GM18498 (cell line): Measurements from ENCODE around the gene ZNF277.

Experiments used
- ATAC-seq: cut with Tn5 transposase; IDR thresholded peaks from one replicate; pipeline ENCODE4 v1.9.1; 2021; ENCODE audit warnings: mild to moderate bottlenecking, moderate library complexity; ENCODE audit not compliant: unreplicated experiment

ZNF277 gene

GRCh38 chr7:112206238-112206990 lies at the start of gene ZNF277, which contains the start of gene DOCK4:
Gene ZNF277 (plus strand): TSS chr7:112206695. CDS start chr7:112206717, 22 bp downstream.
Gene DOCK4 (minus strand): TSS chr7:112206399. CDS start chr7:112206138, 261 bp downstream.
- ATAC-seq = peak; percentile 95

DNA sequence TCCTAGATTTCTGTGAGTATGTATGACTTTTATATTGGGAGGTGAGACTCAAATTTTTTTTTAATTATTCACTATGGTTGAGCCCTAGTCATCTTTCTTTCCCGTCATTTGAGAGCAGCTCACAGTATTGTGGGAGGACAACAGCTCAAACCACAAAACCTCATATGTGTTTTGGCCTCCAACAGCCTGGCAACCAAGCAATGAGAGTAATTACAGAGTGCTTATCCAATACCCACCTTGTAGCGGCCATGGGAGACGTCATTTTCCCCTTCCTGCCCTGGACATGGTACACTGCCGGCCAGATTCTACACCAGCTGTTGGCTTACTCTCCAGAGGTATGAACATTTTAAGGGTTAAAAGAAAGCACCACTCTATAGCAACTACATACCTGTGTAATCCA lies 49.4 kb upstream of the ZNF277 start:
- ATAC-seq = no peak

GRCh38 chr7:112159351-112159750 lies 47.1 kb upstream of the ZNF277 start:
- ATAC-seq = no peak

DNA sequence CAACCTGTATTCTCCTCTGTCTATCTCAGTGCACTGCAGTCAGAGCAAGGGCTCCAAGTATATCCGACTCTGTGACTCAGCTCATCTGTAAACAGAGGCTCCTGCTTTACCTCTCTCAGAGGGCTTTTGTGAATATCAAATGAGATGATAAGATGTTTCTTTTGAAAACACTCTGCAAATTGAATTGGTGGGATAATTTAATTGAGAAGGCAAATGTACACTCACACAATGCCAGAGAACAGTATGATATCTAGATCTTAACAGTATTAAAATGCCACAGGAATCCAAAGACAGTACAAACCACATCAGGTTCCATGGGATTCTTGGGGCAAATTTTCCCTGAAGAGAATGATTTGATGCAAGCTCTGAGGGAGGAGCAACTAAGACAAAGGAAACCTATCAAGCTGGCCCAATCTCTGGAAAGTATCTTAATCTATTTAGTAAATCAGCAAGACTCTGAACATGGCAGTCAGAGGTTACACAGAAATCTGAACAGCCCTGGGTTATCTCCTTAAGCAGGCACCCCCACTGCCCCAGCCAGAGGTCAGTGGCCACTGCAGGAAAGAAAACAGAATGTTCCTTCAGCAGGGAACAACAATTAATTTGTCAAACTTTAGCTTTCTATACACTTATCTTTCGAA lies 46.2 kb upstream of the ZNF277 start:
- no peak for ATAC-seq

DNA sequence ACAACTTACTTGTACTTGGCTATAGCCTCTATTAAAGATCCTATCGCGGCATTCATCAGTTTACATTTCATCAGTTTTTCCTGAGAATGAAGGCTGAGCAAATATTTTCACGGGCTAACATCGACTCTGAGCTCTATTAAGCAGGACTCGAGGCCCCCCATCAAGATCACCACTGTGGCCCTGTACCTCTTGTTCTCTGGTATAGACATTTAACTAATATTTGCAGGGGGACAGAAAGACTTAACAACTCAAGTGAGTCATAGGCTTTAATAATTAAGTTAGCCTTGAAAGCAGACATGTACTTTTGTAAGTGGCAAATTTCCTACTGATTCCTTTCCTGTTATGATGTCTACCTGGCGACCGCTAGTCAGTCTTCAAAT lies 45.7 kb upstream of the ZNF277 start:
- ATAC-seq = no peak

DNA sequence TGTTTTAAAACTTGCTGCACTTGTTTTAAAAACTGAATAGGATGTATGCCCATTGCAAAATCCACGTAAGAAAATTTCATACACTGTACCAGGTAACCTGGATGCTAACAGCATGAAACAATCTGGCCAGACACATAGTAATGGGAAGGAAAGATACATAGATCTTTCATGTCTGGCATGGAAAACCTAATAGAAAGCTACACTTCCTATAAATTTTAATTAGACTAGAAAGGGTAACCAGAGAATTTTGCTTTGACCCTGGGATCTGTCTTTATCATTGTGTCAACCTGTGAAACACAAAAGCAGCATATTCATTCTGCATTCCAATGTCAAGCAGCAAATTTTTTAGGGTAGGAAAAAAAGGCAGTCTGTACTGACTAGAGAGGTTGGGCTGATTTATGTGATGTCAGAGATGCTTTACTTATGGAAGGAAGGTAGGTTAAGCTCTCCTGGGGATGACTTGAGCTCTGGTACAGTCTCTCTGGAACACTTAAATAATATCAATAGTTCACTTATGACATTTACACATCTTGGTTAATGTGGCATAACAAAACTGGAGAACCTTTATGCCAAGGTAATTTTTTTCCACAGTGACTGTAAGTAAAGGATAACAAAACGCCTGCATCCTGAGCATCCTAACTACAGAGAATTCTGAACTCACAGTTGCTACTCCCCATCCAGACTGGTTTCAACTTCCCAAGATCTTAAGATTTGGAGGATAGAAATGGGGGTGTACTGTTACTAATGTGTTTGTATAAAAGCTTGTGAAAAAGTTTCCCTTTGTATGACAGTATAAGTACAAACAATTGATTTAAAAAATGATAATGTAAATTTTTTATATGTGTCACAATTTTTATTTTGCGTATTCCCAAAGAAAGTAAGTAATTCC lies 45.0 kb upstream of the ZNF277 start:
- ATAC-seq = no peak

GRCh38 chr7:112162142-112162766 lies 44.2 kb upstream of the ZNF277 start:
- no peak for ATAC-seq

- no peak for ATAC-seq
Observed at GRCh38 chr7:112162784-112163506, 43.5 kb upstream of the ZNF277 start.

DNA sequence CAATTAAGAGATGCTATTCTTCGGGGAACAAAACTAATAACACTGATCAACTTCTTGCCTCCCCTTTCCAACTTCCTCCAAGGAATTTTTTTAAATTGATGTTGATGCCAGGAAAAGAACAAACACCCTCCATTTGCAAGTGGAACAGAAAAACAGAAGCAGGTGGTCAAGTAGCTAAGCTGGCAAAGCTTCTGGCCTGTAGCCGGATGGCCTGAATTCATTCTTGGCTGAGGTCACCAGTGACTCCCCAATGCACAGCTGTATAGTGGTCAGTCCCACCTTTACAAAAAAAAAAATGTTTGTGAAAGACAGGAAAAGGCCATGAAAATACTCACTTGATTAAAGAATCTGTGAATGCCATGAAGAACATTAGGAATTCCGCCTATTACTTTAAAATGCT lies 39.3 kb upstream of the ZNF277 start:
- no peak for ATAC-seq

- no peak for ATAC-seq
Observed at GRCh38 chr7:112168915-112169314, 37.6 kb upstream of the ZNF277 start.

DNA sequence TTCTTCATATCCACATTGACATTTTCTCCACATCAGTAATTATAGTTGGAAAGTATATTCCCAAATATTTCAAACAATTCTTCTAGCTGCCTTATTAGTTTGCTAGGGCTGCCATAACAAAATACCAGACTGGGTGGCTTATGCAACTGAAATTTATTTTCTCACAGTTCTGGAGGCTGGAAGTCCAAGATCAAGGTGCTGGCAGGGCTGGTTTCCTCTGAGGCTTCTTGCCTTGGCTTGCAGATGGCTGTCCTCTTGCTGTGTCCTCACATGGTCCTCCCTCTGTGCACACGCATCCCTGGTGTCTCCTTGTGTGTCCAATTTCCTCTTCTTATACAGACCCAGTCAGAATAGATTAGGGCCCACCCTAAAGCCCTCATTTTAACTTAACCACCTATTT lies 34.8 kb upstream of the ZNF277 start:
- ATAC-seq = no peak

GRCh38 chr7:112172870-112173567 lies 33.5 kb upstream of the ZNF277 start:
- no peak for ATAC-seq

GRCh38 chr7:112173568-112173905 lies 33.0 kb upstream of the ZNF277 start:
- ATAC-seq = no peak

DNA sequence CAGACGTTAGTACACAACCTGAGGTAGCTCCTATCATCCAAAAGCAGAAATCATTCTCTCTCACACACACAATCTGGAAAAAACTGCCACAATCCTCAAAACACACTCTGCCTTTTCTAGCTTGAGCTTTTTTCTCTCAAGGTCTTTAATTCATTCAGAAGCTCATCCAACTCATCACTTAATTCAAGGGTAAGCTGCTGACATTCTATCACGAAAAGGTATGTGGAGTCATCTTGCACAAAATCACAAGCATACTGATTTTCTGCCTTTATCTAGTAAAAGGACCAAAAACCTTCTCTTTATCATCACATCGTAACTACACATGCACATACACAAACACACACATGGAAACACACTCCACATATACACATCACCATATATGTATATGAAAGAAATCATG lies 32.3 kb upstream of the ZNF277 start:
- no peak for ATAC-seq

GRCh38 chr7:112176241-112176640 lies 30.3 kb upstream of the ZNF277 start:
- ATAC-seq = no peak

- no peak for ATAC-seq
Observed at GRCh38 chr7:112176693-112177415, 29.6 kb upstream of the ZNF277 start.

DNA sequence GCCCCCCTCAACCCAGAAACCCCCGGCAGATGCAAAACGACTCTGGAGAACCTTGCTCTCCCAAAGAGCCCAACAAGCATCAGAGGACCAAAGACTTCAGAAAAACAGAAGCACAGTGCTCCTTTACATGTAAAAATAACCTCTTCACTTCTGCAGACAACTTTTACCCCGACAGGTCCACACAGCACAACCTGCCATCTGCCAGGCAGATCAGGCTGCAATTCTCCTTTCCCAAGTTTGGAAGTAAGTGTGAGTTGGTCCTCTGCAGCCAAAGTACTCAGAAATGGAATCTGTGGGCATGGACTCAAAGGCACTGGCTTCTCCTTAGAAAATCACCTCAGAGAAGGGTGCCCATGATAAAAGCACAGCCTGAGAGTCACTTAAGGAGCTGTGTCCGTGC lies 26.3 kb upstream of the ZNF277 start:
- no peak for ATAC-seq

DNA sequence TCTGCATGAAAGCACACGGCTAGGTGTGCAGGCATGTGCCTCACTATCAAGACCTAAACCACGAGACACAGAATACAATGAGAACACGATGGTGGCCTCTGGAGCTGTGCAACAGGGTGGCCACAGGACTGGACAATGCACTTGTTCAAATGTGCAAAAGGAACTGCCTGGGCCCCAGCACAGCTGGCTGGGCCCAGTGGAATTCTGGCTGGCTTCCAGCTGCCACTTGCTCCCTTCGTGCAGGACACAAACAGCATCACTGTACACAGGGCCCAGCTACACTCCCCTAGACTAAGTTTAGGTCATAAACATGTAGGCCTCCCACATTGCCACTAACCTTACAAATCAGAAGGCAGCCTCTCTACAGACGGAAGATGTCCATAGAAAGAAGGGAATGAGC lies 23.7 kb upstream of the ZNF277 start:
- ATAC-seq = no peak

- no peak for ATAC-seq
Observed at GRCh38 chr7:112183266-112183665, 23.2 kb upstream of the ZNF277 start.
